IPS-18c (cell line): ENCODE data around the gene MACROH2A1.
"Not testable (repeated sequence)": the region's sequence is repeated elsewhere in the genome, so short reads cannot be mapped to it uniquely, and the experiment has no call there.

ENCODE experiments used
- H3K4me3 ChIP-seq: 2 replicates; pipeline ENCODE4 v1.7.0; 2013; ENCODE audit warnings: low read depth, mild to moderate bottlenecking, low read length, moderate library complexity; ENCODE audit not compliant: insufficient read depth
- H3K9me3 ChIP-seq: one replicate; pipeline ENCODE4 v1.6.1; 2013; ENCODE audit warnings: mild to moderate bottlenecking, low read length, moderate library complexity; ENCODE audit not compliant: control insufficient read depth, insufficient read depth

MACROH2A1 gene

GRCh38 chr5:135373736-135374515, 25.1 kb downstream of the MACROH2A1 start:
- no peak overlapping the region for H3K4me3 ChIP-seq
- no peaks in the 10 kb centered on the region for H3K9me3 ChIP-seq

GRCh38 chr5:135372654-135373381, 26.2 kb downstream of the MACROH2A1 start:
- H3K9me3 ChIP-seq = no peaks in the 10 kb centered on the region
- H3K4me3 ChIP-seq = no peak overlapping the region

- no peak overlapping the region for H3K4me3 ChIP-seq
- no peaks in the 10 kb centered on the region for H3K9me3 ChIP-seq
These were observed 27.3 kb downstream of the MACROH2A1 start for GRCh38 chr5:135371622-135372232.

GRCh38 chr5:135369952-135370351, 29.1 kb downstream of the MACROH2A1 start:
- H3K4me3 ChIP-seq = no peak overlapping the region
- H3K9me3 ChIP-seq = no peaks in the 10 kb centered on the region

GRCh38 chr5:135367554-135367953, 31.5 kb downstream of the MACROH2A1 start:
- H3K4me3 ChIP-seq = no peak overlapping the region
- H3K9me3 ChIP-seq = no peaks in the 10 kb centered on the region

GRCh38 chr5:135367076-135367475, 32.0 kb downstream of the MACROH2A1 start:
- H3K4me3 ChIP-seq = no peak overlapping the region
- no peaks in the 10 kb centered on the region for H3K9me3 ChIP-seq

- no peaks in the 10 kb centered on the region for H3K9me3 ChIP-seq
- no peak overlapping the region for H3K4me3 ChIP-seq
These were observed 33.8 kb downstream of the MACROH2A1 start for GRCh38 chr5:135365281-135365680.

- no peak overlapping the region for H3K4me3 ChIP-seq
- no peaks in the 10 kb centered on the region for H3K9me3 ChIP-seq
These were observed 34.4 kb downstream of the MACROH2A1 start for GRCh38 chr5:135364421-135365262.

- H3K4me3 ChIP-seq, H3K9me3 ChIP-seq: not testable (repeated sequence)
These were observed 35.7 kb downstream of the MACROH2A1 start for GRCh38 chr5:135363342-135363741.

GRCh38 chr5:135362102-135362501, 36.9 kb downstream of the MACROH2A1 start:
- H3K4me3 ChIP-seq = no peak overlapping the region
- H3K9me3 ChIP-seq = no peaks in the 10 kb centered on the region

GRCh38 chr5:135360278-135361274, 38.5 kb downstream of the MACROH2A1 start:
- Histone ChIP-seq H3K9me3 (no peaks in the 10 kb centered on the region), H3K4me3 (no peak overlapping the region)

- H3K9me3 ChIP-seq = no peaks in the 10 kb centered on the region
- no peak overlapping the region for H3K4me3 ChIP-seq
These were observed 39.5 kb downstream of the MACROH2A1 start for GRCh38 chr5:135359374-135360165.

GRCh38 chr5:135357685-135358084, 41.3 kb downstream of the MACROH2A1 start:
- H3K9me3 ChIP-seq = no peaks in the 10 kb centered on the region
- no peak overlapping the region for H3K4me3 ChIP-seq

- Histone ChIP-seq H3K9me3 (no peaks in the 10 kb centered on the region), H3K4me3 (no peak overlapping the region)
These were observed 42.3 kb downstream of the MACROH2A1 start for GRCh38 chr5:135356522-135357318.

GRCh38 chr5:135355169-135355568, 43.9 kb downstream of the MACROH2A1 start:
- no peaks in the 10 kb centered on the region for H3K9me3 ChIP-seq
- no peak overlapping the region for H3K4me3 ChIP-seq
